HCT116 (cell line): ENCODE data around the gene ZNF236.

Experiments
- CEBPB ChIP-seq: IDR thresholded peaks from 2 replicates; pipeline ENCODE4 v1.6.1; 2012; ENCODE audit warnings: low read depth
- EGR1 ChIP-seq: IDR thresholded peaks from 2 replicates; pipeline ENCODE4 v1.6.1; 2012; ENCODE audit warnings: low read depth
- ELF1 ChIP-seq: IDR thresholded peaks from 2 replicates; pipeline ENCODE4 v1.6.1; 2012; ENCODE audit warnings: low read depth, borderline replicate concordance
- EZH2 ChIP-seq: fragments of 200-600 bp; sonication (generic); IDR thresholded peaks from 2 replicates; pipeline ENCODE4 v1.6.1; 2017; ENCODE audit warnings: antibody characterized with exemption, mixed run types
- EZH2phosphoT487 ChIP-seq: fragments of 200-600 bp; IDR thresholded peaks from 2 replicates; pipeline ENCODE4 v1.6.1; 2018; ENCODE audit warnings: antibody characterized with exemption, borderline replicate concordance
- JUND ChIP-seq: IDR thresholded peaks from 2 replicates; pipeline ENCODE4 v1.6.1; 2012
- POLR2AphosphoS5 ChIP-seq: IDR thresholded peaks from 2 replicates; pipeline ENCODE4 v1.6.1; 2011; ENCODE audit warnings: mild to moderate bottlenecking, low read depth, low read length, moderate library complexity
- RAD21 ChIP-seq: IDR thresholded peaks from 2 replicates; pipeline ENCODE4 v1.6.1; 2012; ENCODE audit warnings: low read depth, mild to moderate bottlenecking
- TCF7L2 ChIP-seq: IDR thresholded peaks from 2 replicates; pipeline ENCODE4 v1.7.0; 2011; ENCODE audit warnings: borderline replicate concordance, inconsistent platforms; ENCODE audit not compliant: insufficient read depth, insufficient read length; ENCODE audit errors: extremely low read depth
- ZNF274 ChIP-seq: fragments of 200-500 bp; sonication (Bioruptor generic); IDR thresholded peaks from 2 replicates; pipeline ENCODE4 v1.6.1; 2014; ENCODE audit warnings: mild to moderate bottlenecking, low read depth, low read length, inconsistent platforms
- TF ChIP-seq, protein P1 (sequence below), 3 experiments: fragments of 200-600 bp in 1 of 3; sonication (generic) in 1 of 3; IDR thresholded peaks in 2 of 3; conservative IDR thresholded peaks in 1 of 3; 2 replicates each; pipeline ENCODE4 v1.5.1; 2012 to 2017; ENCODE audit warnings: low read depth in 2 of 3, low read length in 2 of 3, antibody characterized with exemption in 1 of 3, borderline replicate concordance in 1 of 3, control low read depth in 1 of 3, mild to moderate bottlenecking in 1 of 3, mixed read lengths in 1 of 3, mixed run types in 1 of 3, moderate library complexity in 1 of 3; ENCODE audit not compliant: insufficient read depth in 1 of 3
- TF ChIP-seq, protein P2 (sequence below): IDR thresholded peaks from 2 replicates; pipeline ENCODE4 v1.6.1; 2012
- TF ChIP-seq, protein P3 (sequence below): IDR thresholded peaks from 2 replicates; pipeline ENCODE4 v1.6.1; 2011; ENCODE audit warnings: mild to moderate bottlenecking, low read length, moderate library complexity; ENCODE audit not compliant: insufficient replicate concordance; ENCODE audit errors: extremely low read depth

DNA sequence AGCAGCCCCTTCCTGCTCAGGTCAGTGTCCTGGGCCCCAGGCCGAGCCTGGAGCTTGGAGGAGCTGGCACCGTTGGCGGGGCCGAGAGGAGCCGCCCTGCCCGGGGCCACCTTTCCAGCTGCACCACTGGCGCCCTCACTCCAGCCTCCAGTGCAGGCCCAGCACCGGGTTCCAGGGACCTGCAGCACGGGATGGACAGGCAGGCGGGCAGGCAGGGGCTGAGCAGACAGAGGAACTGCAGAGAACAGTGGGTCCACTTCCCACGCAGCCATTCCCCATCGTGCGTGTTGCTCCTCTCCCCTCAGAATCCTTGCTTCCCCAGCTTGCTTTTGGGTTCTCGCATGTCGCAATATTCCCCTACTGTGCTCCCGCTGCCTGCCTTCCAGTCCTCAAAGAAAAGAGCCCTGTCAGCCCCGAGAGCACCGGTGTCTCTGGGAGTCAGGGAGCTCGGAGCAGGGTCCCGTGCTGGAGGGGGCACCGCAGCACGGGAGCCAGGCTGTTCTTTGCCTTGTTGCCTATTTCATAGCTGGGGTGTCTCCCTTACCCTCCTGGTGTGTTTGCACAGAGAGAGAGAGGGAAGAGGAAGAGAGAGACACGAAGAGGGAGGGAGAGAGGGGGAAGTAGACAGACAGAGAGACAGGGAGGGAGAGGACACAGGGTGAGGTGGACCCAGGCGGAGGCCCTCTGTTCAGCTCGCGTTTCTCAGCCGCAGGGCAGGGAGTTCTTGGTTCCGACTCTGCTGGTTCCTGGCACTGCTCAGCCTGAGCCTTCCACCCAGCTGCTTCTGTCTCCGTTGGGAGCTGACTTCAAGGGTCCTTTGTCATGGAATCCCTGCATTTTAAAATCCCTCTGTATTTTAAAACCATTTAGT is 184.2 kb downstream of the ZNF236 start:
- TF ChIP-seq, protein P1, sequence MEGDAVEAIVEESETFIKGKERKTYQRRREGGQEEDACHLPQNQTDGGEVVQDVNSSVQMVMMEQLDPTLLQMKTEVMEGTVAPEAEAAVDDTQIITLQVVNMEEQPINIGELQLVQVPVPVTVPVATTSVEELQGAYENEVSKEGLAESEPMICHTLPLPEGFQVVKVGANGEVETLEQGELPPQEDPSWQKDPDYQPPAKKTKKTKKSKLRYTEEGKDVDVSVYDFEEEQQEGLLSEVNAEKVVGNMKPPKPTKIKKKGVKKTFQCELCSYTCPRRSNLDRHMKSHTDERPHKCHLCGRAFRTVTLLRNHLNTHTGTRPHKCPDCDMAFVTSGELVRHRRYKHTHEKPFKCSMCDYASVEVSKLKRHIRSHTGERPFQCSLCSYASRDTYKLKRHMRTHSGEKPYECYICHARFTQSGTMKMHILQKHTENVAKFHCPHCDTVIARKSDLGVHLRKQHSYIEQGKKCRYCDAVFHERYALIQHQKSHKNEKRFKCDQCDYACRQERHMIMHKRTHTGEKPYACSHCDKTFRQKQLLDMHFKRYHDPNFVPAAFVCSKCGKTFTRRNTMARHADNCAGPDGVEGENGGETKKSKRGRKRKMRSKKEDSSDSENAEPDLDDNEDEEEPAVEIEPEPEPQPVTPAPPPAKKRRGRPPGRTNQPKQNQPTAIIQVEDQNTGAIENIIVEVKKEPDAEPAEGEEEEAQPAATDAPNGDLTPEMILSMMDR (IDR thresholded peaks at IDR 0.05 in 2 of 3, conservative IDR thresholded peaks at IDR 0.05 in 1 of 3; ENCODE audit: borderline replicate concordance in 1 of 3, insufficient read depth in 1 of 3, low read depth in 2 of 3, low read length in 2 of 3): no peak
- no peak for TF ChIP-seq POLR2AphosphoS5
- no peak for TF ChIP-seq TCF7L2
- no peak for TF ChIP-seq EGR1
- TF ChIP-seq RAD21: no peak
- TF ChIP-seq, protein P2, sequence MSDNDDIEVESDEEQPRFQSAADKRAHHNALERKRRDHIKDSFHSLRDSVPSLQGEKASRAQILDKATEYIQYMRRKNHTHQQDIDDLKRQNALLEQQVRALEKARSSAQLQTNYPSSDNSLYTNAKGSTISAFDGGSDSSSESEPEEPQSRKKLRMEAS: no peak
- no peak for TF ChIP-seq JUND
- TF ChIP-seq, protein P3, sequence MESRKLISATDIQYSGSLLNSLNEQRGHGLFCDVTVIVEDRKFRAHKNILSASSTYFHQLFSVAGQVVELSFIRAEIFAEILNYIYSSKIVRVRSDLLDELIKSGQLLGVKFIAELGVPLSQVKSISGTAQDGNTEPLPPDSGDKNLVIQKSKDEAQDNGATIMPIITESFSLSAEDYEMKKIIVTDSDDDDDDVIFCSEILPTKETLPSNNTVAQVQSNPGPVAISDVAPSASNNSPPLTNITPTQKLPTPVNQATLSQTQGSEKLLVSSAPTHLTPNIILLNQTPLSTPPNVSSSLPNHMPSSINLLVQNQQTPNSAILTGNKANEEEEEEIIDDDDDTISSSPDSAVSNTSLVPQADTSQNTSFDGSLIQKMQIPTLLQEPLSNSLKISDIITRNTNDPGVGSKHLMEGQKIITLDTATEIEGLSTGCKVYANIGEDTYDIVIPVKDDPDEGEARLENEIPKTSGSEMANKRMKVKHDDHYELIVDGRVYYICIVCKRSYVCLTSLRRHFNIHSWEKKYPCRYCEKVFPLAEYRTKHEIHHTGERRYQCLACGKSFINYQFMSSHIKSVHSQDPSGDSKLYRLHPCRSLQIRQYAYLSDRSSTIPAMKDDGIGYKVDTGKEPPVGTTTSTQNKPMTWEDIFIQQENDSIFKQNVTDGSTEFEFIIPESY: no peak
- no peak for TF ChIP-seq CEBPB
- TF ChIP-seq ELF1: no peak
- no peak for TF ChIP-seq ZNF274
- TF ChIP-seq EZH2phosphoT487: no peak
- no peak for TF ChIP-seq EZH2
